Ascending aorta (tissue), 2 donors: ENCODE measurements around the gene C10orf67. TPM values are rescaled to one million over a fixed set of nuclear protein-coding genes. Genes with fewer than 3 reads are reported as not detected.

Source experiments
- DNase-seq, 2 donors: peaks; one replicate each; pipeline ENCODE4 v3.0.0-alpha.2; 2019; ENCODE audit warnings: low spot score in 2 of 2
- H3K27ac ChIP-seq, 2 donors: fragments of 200-600 bp; sonication (generic); one replicate each; pipeline ENCODE4 v1.5.1; 2016 to 2017; ENCODE audit warnings: mild to moderate bottlenecking in 1 of 2
- H3K27me3 ChIP-seq: fragments of 200-600 bp; sonication (generic); one replicate; pipeline ENCODE4 v1.5.1; 2017
- H3K36me3 ChIP-seq, 2 donors: fragments of 200-600 bp; sonication (generic); one replicate each; pipeline ENCODE4 v1.5.1; 2016
- H3K4me1 ChIP-seq, 2 donors: fragments of 200-600 bp; sonication (generic); one replicate each; pipeline ENCODE4 v1.5.1; 2016 to 2017; ENCODE audit warnings: mild to moderate bottlenecking in 1 of 2
- H3K4me3 ChIP-seq, 2 donors: fragments of 200-600 bp; sonication (generic); one replicate each; pipeline ENCODE4 v1.5.1; 2016 to 2017; ENCODE audit warnings: mild to moderate bottlenecking in 1 of 2
- H3K9me3 ChIP-seq, 2 donors: fragments of 200-600 bp; sonication (generic); one replicate each; pipeline ENCODE4 v1.5.1; 2016
- intact Hi-C: fragments of 100-400 bp; cut with DNase I; formaldehyde crosslinking; loops from one replicate; pipeline ENCODE4 v1.15.1; 2023
- total RNA-seq: library from RNA; depleted of rRNA; stranded (reverse); fragments of >200 nt; gene quantifications from one replicate; pipeline ENCODE4 v1.1.0, GENCODE V29; 2016
- TF ChIP-seq, protein P1 (sequence below), 3 experiments: fragments of 200-600 bp in 2 of 3; fragments of 450-650 bp in 1 of 3; sonication (generic) in 2 of 3; IDR thresholded peaks; one replicate each; pipeline ENCODE4 v1.5.1; 2016 to 2019; ENCODE audit warnings: antibody characterized with exemption in 3 of 3, mild to moderate bottlenecking in 1 of 3, moderate library complexity in 1 of 3

The C10orf67 gene
- total RNA-seq, 1 donor from 2014 or later, result not detected

DNA sequence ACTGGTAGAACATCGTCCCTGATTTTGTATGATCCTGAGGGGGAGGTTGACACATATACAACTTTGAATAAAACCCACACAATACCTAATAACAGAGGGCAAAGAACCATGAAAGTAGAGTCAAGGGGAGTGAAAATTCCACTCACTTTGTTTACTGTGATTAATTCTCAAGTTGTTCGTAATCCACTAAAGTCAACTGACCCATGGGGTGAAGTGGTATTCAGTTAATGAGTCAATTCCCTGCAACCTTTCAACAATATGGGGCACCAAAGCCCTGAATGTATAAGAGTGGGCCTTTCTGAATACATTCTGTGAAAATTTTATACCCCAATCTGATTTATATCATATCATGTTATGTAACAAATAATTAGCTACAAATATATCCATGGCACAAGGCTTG, 39.0 kb upstream of the C10orf67 start:
- no peak for DNase-seq
- Histone ChIP-seq H3K9me3 (no peaks in the 10 kb centered on the region), H3K27ac (no peak overlapping the region), H3K36me3 (no peaks in the 10 kb centered on the region), H3K4me1 (no peaks in the 10 kb centered on the region), H3K27me3 (no peaks in the 10 kb centered on the region), H3K4me3 (no peak overlapping the region)
- TF ChIP-seq, protein P1, sequence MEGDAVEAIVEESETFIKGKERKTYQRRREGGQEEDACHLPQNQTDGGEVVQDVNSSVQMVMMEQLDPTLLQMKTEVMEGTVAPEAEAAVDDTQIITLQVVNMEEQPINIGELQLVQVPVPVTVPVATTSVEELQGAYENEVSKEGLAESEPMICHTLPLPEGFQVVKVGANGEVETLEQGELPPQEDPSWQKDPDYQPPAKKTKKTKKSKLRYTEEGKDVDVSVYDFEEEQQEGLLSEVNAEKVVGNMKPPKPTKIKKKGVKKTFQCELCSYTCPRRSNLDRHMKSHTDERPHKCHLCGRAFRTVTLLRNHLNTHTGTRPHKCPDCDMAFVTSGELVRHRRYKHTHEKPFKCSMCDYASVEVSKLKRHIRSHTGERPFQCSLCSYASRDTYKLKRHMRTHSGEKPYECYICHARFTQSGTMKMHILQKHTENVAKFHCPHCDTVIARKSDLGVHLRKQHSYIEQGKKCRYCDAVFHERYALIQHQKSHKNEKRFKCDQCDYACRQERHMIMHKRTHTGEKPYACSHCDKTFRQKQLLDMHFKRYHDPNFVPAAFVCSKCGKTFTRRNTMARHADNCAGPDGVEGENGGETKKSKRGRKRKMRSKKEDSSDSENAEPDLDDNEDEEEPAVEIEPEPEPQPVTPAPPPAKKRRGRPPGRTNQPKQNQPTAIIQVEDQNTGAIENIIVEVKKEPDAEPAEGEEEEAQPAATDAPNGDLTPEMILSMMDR (IDR thresholded peaks at IDR 0.05), result no peak
- intact Hi-C loops, result no loop called here

DNA sequence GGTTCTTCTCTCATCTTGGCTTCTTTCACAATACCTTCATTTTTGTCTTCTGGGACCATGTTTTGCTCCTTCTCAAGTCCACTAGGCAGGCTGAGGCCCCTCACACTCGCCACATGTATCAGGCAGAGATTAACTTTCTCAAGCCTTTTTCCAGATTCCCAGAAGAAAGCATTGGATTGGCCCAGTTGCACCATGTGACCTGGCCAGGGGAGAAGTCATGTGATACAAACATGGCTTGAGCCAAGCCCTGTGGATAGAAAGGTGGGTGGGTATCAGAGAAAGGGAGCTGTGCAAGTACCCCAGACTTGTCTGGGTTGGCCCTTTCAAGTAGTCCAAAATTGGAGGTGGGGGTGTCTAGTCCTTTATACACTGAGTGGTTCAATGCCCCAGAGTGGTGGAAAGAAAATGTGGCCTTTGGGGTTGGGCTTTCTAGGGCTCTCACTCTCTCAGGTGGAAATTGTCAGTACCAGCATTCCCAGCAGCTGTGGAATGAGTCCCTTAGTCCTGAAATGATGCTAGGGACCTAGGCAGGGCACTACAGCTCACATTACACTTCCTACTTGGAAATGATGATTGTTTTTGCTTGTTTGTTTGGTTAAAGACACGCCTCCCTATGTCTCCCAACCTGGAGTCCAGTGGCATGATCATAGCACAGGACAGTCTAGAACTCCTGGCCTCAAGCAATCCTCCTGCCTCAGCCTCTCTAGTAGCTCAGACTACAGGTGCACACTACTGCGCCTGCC, 36.9 kb upstream of the C10orf67 start:
- intact Hi-C loops, result no loop called here
- TF ChIP-seq, protein P1 (IDR thresholded peaks at IDR 0.05), result no peak
- Histone ChIP-seq H3K4me3 (no peak overlapping the region), H3K27ac (no peak overlapping the region), H3K4me1 (no peaks in the 10 kb centered on the region), H3K27me3 (no peaks in the 10 kb centered on the region), H3K9me3 (no peaks in the 10 kb centered on the region), H3K36me3 (no peaks in the 10 kb centered on the region)
- no peak for DNase-seq

DNA sequence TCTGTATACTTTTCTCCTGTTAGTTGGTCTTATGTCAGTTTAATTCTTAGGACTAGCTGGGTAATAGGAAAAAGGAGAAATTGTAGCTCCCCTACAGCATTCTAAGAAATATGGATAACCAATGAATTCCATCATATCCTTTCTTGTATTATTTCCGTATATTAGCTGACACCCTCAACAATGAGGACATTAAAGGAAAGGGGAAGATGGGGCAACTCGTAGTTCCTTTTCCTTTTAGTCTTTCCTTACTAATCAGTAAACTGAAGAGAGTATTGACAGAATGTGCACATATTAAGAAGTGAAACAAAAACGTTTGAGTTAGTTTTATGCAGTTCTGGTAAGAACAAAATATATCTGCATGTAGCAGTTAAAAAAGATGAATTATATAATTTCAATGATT, 35.1 kb upstream of the C10orf67 start:
- intact Hi-C loops, result no loop called here

DNA sequence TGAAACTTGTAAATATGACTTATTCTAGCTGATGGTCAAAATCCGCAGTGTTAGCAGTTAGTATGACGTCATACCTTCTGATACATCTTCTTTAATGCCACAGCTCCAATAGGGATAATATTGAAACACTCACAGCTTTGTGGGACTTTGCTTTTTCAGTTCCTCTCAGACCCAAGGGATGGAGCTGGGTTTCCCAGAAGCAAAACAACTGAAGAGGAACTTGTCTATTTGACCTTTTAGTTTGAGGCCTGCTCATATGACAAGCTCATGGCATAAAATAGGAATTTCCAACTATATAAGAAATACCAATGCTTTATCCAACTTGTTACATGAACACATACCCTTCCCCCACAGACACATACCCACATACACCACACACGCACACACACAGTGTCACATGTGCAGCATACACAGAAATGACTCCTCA, 31.6 kb upstream of the C10orf67 start:
- Histone ChIP-seq H3K36me3 (no peaks in the 10 kb centered on the region), H3K9me3 (no peaks in the 10 kb centered on the region), H3K27ac (no peak overlapping the region), H3K4me3 (no peak overlapping the region), H3K27me3 (no peaks in the 10 kb centered on the region), H3K4me1 (no peaks in the 10 kb centered on the region)
- intact Hi-C loops, result no loop called here
- no peak for DNase-seq
- TF ChIP-seq, protein P1 (IDR thresholded peaks at IDR 0.05), result no peak

More for the DNA sequence above, 35.1 kb upstream of the C10orf67 start:
- no peaks in the 10 kb centered on the region for H3K4me1 ChIP-seq
- no peak overlapping the region for H3K4me3 ChIP-seq
- no peaks in the 10 kb centered on the region for H3K27me3 ChIP-seq
- H3K27ac ChIP-seq, result no peak overlapping the region
- TF ChIP-seq, protein P1 (IDR thresholded peaks at IDR 0.05), result no peak
- no peaks in the 10 kb centered on the region for H3K36me3 ChIP-seq
- no peak for DNase-seq
- no peaks in the 10 kb centered on the region for H3K9me3 ChIP-seq

DNA sequence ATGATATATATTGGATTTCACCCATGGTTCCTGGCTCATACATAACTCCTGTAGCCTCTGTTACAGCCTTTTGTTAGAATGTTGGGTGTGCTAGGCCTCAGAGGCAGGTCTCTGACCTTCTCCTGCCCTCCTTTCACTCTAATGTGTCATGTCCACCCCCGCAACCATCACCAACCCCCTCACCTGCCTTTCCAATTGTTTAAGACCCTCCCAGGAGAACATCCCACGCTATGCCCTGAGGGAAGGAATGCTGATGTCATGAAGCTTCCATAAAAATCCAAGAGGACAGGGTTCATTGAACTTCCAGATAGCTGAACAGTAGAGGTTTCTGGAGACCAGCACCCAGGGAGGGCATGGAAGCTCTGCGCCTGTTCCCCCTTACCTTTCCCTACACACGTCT, 30.8 kb upstream of the C10orf67 start:
- Histone ChIP-seq H3K4me3 (no peak overlapping the region), H3K9me3 (no peaks in the 10 kb centered on the region), H3K27me3 (no peaks in the 10 kb centered on the region), H3K4me1 (no peaks in the 10 kb centered on the region), H3K27ac (no peak overlapping the region), H3K36me3 (no peaks in the 10 kb centered on the region)
- TF ChIP-seq, protein P1 (IDR thresholded peaks at IDR 0.05), result no peak
- no peak for DNase-seq
- intact Hi-C loops, result no loop called here
